ENCODE results near the gene CASP9.

- no peak for TF ChIP-seq CTCF (conservative IDR thresholded peaks at IDR 0.05 in 1 of 2, IDR thresholded peaks at IDR 0.05 in 1 of 2; ENCODE audit: low read depth in 1 of 2, low read length in 2 of 2)
- no peak for TF ChIP-seq EZH2 (IDR thresholded peaks at IDR 0.05; ENCODE audit: low read length, missing control alignments)
Measured at GRCh38 chr1:15454256-15454655, 69.8 kb downstream of the CASP9 start.
